ENCODE measurements around the gene CCDC27. TPM values are rescaled to one million over a fixed set of nuclear protein-coding genes. Genes with fewer than 3 reads are reported as not detected.
"Not testable (repeated sequence)": the region's sequence is repeated elsewhere in the genome, so short reads cannot be mapped to it uniquely, and the experiment has no call there.

Gene CCDC27
- total and polyA plus RNA-seq, 2 of the 13 experiments (the other 11 are each of a cell fraction or from before 2014, with no cell fraction given), result not detected

GRCh38 chr1:3799976-3800685, 47.9 kb downstream of the CCDC27 start:
- no peaks in the 10 kb centered on the region for H3K36me3 ChIP-seq (replicated peaks in 1 of 2; ENCODE audit: control insufficient read depth in 1 of 2, insufficient read depth in 2 of 2, low read length in 2 of 2)
- DNase-seq (ENCODE audit: low spot score) (no peak), ATAC-seq (0 out of 3 replicates have a peak, but pooled peaks have one; percentile 11), FAIRE-seq (no peak)
- POLR2A ChIA-PET, result no interaction called here
- TF ChIP-seq NFYB (CRISPR knock-in tag; IDR thresholded peaks at IDR 0.05), result 0 out of 2 replicates have a peak, but pooled peaks have one; percentile 12
- no peak for TF ChIP-seq ZNF709 (CRISPR knock-in tag; IDR thresholded peaks at IDR 0.05)
- no peak for TF ChIP-seq ERF (CRISPR knock-in tag; IDR thresholded peaks at IDR 0.05)
- BruUV-seq (replicated peaks), result no TSS peak
- peak overlapping the region; percentile 38 for H3K4me2 ChIP-seq (ENCODE audit: low read depth, low read length)
- H4K20me1 ChIP-seq (ENCODE audit: insufficient read depth, low read length), result 0 out of 2 replicates have a peak, but pooled peaks cover 3% of the 10 kb centered on the region
- no peak overlapping the region for H3K9ac ChIP-seq (ENCODE audit: insufficient read depth, low read depth, low read length)
- H3K4me1 ChIP-seq (ENCODE audit: insufficient read depth, low read length), result peaks cover 31% of the 10 kb centered on the region
- WGBS (ENCODE audit: low lambda C conversion rate), result 50% methylated on average over 4 of the region's 11 CpGs
- peaks cover 0 to 15% of the 10 kb centered on the region in 2 experiments; a peak in 2 of 5 replicates for H3K27me3 ChIP-seq (ENCODE audit: control insufficient read depth in 1 of 2, insufficient read depth in 2 of 2, low read length in 2 of 2)
- CTCF ChIA-PET (ENCODE audit: low intra/inter-chr PET ratio, low total read pairs), result interaction anchor here (2.7 kb wide), 1 partner anchor 15 kb away, joined by 10 read pairs; no protein-coding TSS in a partner anchor
- in situ Hi-C loops (cut with HindIII; ENCODE audit: extremely low pct_ligation_motif_present, low pct_unique_long_range_greater_than_20kb), result no loop called here
- intact Hi-C loops (cut with micrococcal nuclease; ENCODE audit: unreplicated experiment), result no loop called here
- H2AFZ ChIP-seq (ENCODE audit: low read length), result no peak overlapping the region
- H3K79me2 ChIP-seq (ENCODE audit: insufficient read depth, low read length), result peaks cover 5% of the 10 kb centered on the region
- H3K27ac ChIP-seq (ENCODE audit: extremely low read length, insufficient read depth, low read length), result no peak overlapping the region
- no peak overlapping the region for H3K4me3 ChIP-seq (replicated peaks in 1 of 3; ENCODE audit: insufficient read depth in 1 of 3, low read depth in 2 of 3, low read length in 3 of 3)
- H3K9me3 ChIP-seq (ENCODE audit: low read length), result no peaks in the 10 kb centered on the region

GRCh38 chr1:3800795-3801194, 48.5 kb downstream of the CCDC27 start:
- intact Hi-C loops (cut with micrococcal nuclease; ENCODE audit: unreplicated experiment), result loop anchor here (1.0 kb wide), 1 partner anchor 15 kb away; no protein-coding TSS in a partner anchor
- H2AFZ ChIP-seq (ENCODE audit: low read length); H3K4me2 ChIP-seq (ENCODE audit: low read depth, low read length); H3K9ac ChIP-seq (ENCODE audit: insufficient read depth, low read depth, low read length); H4K20me1 ChIP-seq (ENCODE audit: insufficient read depth, low read length); H3K9me3 ChIP-seq (ENCODE audit: low read length); POLR2A ChIA-PET; H3K79me2 ChIP-seq (ENCODE audit: insufficient read depth, low read length); H3K36me3 ChIP-seq (replicated peaks in 1 of 2; ENCODE audit: control insufficient read depth in 1 of 2, insufficient read depth in 2 of 2, low read length in 2 of 2); BruUV-seq (replicated peaks); ATAC-seq; DNase-seq (ENCODE audit: low spot score); FAIRE-seq; in situ Hi-C loops (cut with HindIII; ENCODE audit: extremely low pct_ligation_motif_present, low pct_unique_long_range_greater_than_20kb); H3K27ac ChIP-seq (ENCODE audit: extremely low read length, insufficient read depth, low read length); H3K4me3 ChIP-seq (replicated peaks in 1 of 3; ENCODE audit: insufficient read depth in 1 of 3, low read depth in 2 of 3, low read length in 3 of 3): not testable (repeated sequence)
- WGBS (ENCODE audit: low lambda C conversion rate), result 22% methylated on average over 3 of the region's 3 CpGs
- Histone ChIP-seq H3K4me1 (ENCODE audit: insufficient read depth, low read length) (peaks cover 30% of the 10 kb centered on the region), H3K27me3 (ENCODE audit: control insufficient read depth in 1 of 2, insufficient read depth in 2 of 2, low read length in 2 of 2) (peaks cover 0 to 21% of the 10 kb centered on the region in 2 experiments; a peak in 2 of 5 replicates)
- CTCF ChIA-PET (ENCODE audit: low intra/inter-chr PET ratio, low total read pairs), result interaction anchor here (2.7 kb wide), 1 partner anchor 15 kb away, joined by 10 read pairs; no protein-coding TSS in a partner anchor
